GM21360 (cell line): Measurements from ENCODE around the gene FGFR4.

ENCODE experiments used
- ATAC-seq: cut with Tn5 transposase; IDR thresholded peaks from one replicate; pipeline ENCODE4 v1.9.1; 2021; ENCODE audit warnings: mild to moderate bottlenecking, moderate library complexity; ENCODE audit not compliant: unreplicated experiment

FGFR4 gene

GRCh38 chr5:177099422-177100093 is 12.8 kb downstream of the FGFR4 start:
- no peak for ATAC-seq

- ATAC-seq: no peak
Measured at GRCh38 chr5:177100714-177101121, 14.0 kb downstream of the FGFR4 start.

- no peak for ATAC-seq
Measured at GRCh38 chr5:177103523-177104253, 17.0 kb downstream of the FGFR4 start.

GRCh38 chr5:177105691-177106476 is 19.2 kb downstream of the FGFR4 start:
- ATAC-seq: no peak

GRCh38 chr5:177107159-177107558 is 20.4 kb downstream of the FGFR4 start:
- no peak for ATAC-seq

GRCh38 chr5:177109810-177110209 is 23.1 kb downstream of the FGFR4 start:
- ATAC-seq: no peak

- ATAC-seq: peak; percentile 64
Measured at GRCh38 chr5:177111720-177112394, 25.1 kb downstream of the FGFR4 start.

GRCh38 chr5:177112589-177113220 is 26.0 kb downstream of the FGFR4 start:
- ATAC-seq: no peak

GRCh38 chr5:177113566-177114424 is 27.1 kb downstream of the FGFR4 start:
- ATAC-seq: no peak

- no peak for ATAC-seq
Measured at GRCh38 chr5:177116631-177117373, 30.1 kb downstream of the FGFR4 start.

GRCh38 chr5:177117441-177118045 is 30.8 kb downstream of the FGFR4 start:
- no peak for ATAC-seq

- ATAC-seq: no peak
Measured at GRCh38 chr5:177122566-177122965, 35.9 kb downstream of the FGFR4 start.

- ATAC-seq: peak; percentile 49
Measured at GRCh38 chr5:177123789-177124485, 37.2 kb downstream of the FGFR4 start.

GRCh38 chr5:177124486-177124991 is 37.8 kb downstream of the FGFR4 start:
- ATAC-seq: peak; percentile 61

- no peak for ATAC-seq
Measured at GRCh38 chr5:177126771-177127170, 40.1 kb downstream of the FGFR4 start.

- ATAC-seq: no peak
Measured at GRCh38 chr5:177128551-177128981, 41.9 kb downstream of the FGFR4 start.

GRCh38 chr5:177130211-177131018 is 43.7 kb downstream of the FGFR4 start:
- ATAC-seq: no peak
